ENCODE measurements around the gene SH3YL1. TPM values are rescaled to one million over a fixed set of nuclear protein-coding genes. Genes with fewer than 3 reads are reported as not detected.

SH3YL1 gene
- total and polyA plus RNA-seq, 3 experiments from 2014 or later, result 16.6 to 21.8 (median 19.7) TPM

Other genes with a start within 250 kb of the SH3YL1 start
- under 1 TPM; 0.44 to 0.48 TPM for gene FAM110C, start 217.5 kb downstream of the SH3YL1 start, total RNA-seq
- gene FAM110C, start 217.5 kb downstream of the SH3YL1 start, polyA plus RNA-seq, result 0.15 TPM
- gene ACP1, start 915 bp upstream of the SH3YL1 start, total RNA-seq, result 100 to 1,000 TPM; 152 to 160 TPM
- 171 TPM for gene ACP1, start 915 bp upstream of the SH3YL1 start, polyA plus RNA-seq
- not detected for gene ALKAL2, start 24.1 kb upstream of the SH3YL1 start, total RNA-seq
- gene ALKAL2, start 24.1 kb upstream of the SH3YL1 start, polyA plus RNA-seq, result not detected